NT2/D1 (cell line): ENCODE data around the gene CTCF.

Experiments
- YY1 ChIP-seq: IDR thresholded peaks from 2 replicates; pipeline ENCODE4 v1.6.1; 2011; ENCODE audit not compliant: insufficient read length, insufficient read depth
- ZNF274 ChIP-seq: IDR thresholded peaks from 2 replicates; pipeline ENCODE4 v1.6.1; 2011; ENCODE audit warnings: mild to moderate bottlenecking, low read depth, low read length

DNA sequence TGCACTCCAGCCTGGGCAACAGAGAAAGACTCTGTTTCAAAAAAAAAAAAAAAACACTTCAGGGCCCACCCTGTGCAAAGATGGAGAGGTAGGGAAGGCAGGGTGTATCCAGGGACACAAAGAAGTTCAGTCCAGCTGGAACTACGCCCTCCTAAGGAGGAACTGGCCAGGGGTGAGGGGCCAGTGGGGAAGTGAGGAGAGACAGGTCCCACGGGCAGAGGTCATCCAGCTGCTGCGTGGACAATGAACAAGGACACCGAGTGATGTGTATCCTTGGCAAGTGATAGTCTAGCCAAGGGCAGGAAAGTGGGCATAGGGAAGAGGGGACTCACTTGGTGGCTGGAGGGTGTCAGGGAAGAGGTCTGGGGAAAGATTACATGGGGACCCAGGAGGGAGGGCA lies 43.1 kb upstream of the CTCF start:
- TF ChIP-seq YY1 (no peak), ZNF274 (no peak)
